Left lung (tissue), 10 donors: ENCODE measurements around the gene ITGA8. TPM values are rescaled to one million over a fixed set of nuclear protein-coding genes. Genes with fewer than 3 reads are reported as not detected.

ENCODE experiments used
- ATAC-seq: fragments of 200-7000 bp; cut with Tn5 transposase; one replicate; pipeline ENCODE4 v1.9.1; 2020; ENCODE audit warnings: moderate library complexity
- DNase-seq, 4 donors: peaks; one replicate each; pipeline ENCODE4 v3.0.0-alpha.2; 2013 to 2020
- H3K27ac ChIP-seq, 2 donors: fragments of 200-600 bp; sonication (generic) in 1 of 2; one replicate each; pipeline versions ENCODE4 v1.5.0 to v1.8.0; 2020 to 2021
- H3K27me3 ChIP-seq, 2 donors: fragments of 200-600 bp; sonication (generic) in 1 of 2; one replicate each; pipeline versions ENCODE4 v1.5.0 to v1.8.0; 2020 to 2021
- H3K36me3 ChIP-seq, 2 donors: fragments of 200-600 bp; sonication (generic) in 1 of 2; one replicate each; pipeline versions ENCODE4 v1.5.0 to v1.8.0; 2020 to 2021
- H3K4me1 ChIP-seq, 2 donors: fragments of 200-600 bp; one replicate each; pipeline ENCODE4 v1.8.0; 2021
- H3K4me3 ChIP-seq, 2 donors: fragments of 200-600 bp; sonication (generic) in 1 of 2; one replicate each; pipeline versions ENCODE4 v1.5.0 to v1.8.0; 2020 to 2021; ENCODE audit warnings: mild to moderate bottlenecking in 1 of 2
- H3K9me3 ChIP-seq, 2 donors: fragments of 200-600 bp; sonication (generic) in 1 of 2; one replicate each; pipeline versions ENCODE4 v1.5.0 to v1.8.0; 2020 to 2021
- CTCF ChIP-seq, 2 donors: fragments of 200-600 bp; sonication (generic) in 1 of 2; IDR thresholded peaks; one replicate each; pipeline versions ENCODE4 v1.5.0 to v1.8.0; 2021; ENCODE audit warnings: antibody characterized with exemption in 2 of 2
- intact Hi-C, 2 donors: fragments of 100-400 bp; cut with DNase I; formaldehyde crosslinking; loops; one replicate each; pipeline versions ENCODE4 v1.11.2 to v1.14.2; 2022
- polyA plus RNA-seq, 6 donors: library from polyadenylated mRNA; unstranded; fragments of 120-200 nt; gene quantifications; one replicate each; pipeline ENCODE4 v1.2.1, GENCODE V29; 2013; ENCODE audit not compliant: insufficient read length in 6 of 6
- total RNA-seq, 2 donors: library from RNA; stranded (reverse); fragmentation: NEBNext Ultra II Directional; extraction: Animal tissue kit (Norgen Biotek cat#: 25700); gene quantifications; one replicate each; pipeline ENCODE4 v1.2.1, GENCODE V29; 2021
- donor health status: DM: no; HTN: yes; CAD: no.
- donor health status: DM: no; HTN: no; CAD: no.

ITGA8 gene
- total and polyA plus RNA-seq, 8 donors: 23.7 to 83.3 (median 67.3) TPM

- Histone ChIP-seq H3K4me3 (no peak overlapping the region), H3K4me1 (no peaks in the 10 kb centered on the region), H3K36me3 (no peaks in the 10 kb centered on the region), H3K9me3 (no peaks in the 10 kb centered on the region), H3K27me3 (no peaks in the 10 kb centered on the region), H3K27ac (no peak overlapping the region)
- intact Hi-C loops: no loop called here
- DNase-seq (no peak), ATAC-seq (no peak)
- no peak for TF ChIP-seq CTCF (IDR thresholded peaks at IDR 0.05)
These were observed 234.7 kb downstream of the ITGA8 start for GRCh38 chr10:15485027-15485426.

- H3K4me3 ChIP-seq: no peak overlapping the region
- H3K36me3 ChIP-seq: no peaks in the 10 kb centered on the region
- H3K27ac ChIP-seq: no peak overlapping the region
- H3K9me3 ChIP-seq: no peaks in the 10 kb centered on the region
- intact Hi-C loops: no loop called here
- ATAC-seq (no peak), DNase-seq (no peak)
- no peaks in the 10 kb centered on the region for H3K27me3 ChIP-seq
- H3K4me1 ChIP-seq: no peaks in the 10 kb centered on the region
- no peak for TF ChIP-seq CTCF (IDR thresholded peaks at IDR 0.05)
These were observed 235.6 kb downstream of the ITGA8 start for GRCh38 chr10:15484128-15484527.

DNA sequence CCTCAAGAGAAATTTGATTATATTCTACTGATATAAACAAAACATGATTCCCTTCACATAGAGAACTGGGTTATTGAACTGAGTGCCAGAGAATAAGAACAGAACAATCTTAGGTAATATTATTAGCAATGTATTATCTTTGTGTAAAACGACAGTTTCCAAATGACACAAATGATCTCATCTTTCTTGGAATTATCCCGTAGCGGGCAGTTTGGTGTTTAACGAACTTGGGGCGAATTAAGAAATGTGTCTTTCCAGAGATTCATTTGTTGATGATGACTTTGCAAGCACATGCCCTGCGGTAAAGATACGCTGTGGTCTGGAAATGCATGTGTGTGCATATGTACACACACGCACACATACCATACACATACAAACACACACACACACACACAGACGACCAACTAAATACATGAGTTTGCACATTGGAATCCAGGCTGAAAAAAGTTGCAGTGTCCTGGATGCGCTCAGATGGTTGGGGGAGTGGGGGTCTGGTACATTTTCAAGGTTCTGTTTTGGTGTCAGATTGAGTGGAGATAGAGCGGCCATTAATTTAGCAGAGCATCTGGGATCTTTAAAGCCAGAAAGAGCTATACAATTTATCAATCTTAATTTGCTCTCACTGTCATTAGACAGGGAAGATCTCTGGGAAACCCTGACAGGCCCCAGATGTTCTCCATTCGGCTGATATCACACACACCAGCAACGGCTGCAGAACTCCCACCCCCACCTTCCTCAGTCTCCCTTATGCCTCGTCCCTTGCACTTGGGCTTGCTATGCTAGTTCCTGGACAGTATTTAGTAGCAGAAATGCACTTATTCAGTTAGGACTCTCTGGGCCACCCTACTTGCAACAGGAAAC lies 236.3 kb downstream of the ITGA8 start:
- no peak overlapping the region for H3K27ac ChIP-seq
- DNase-seq (no peak), ATAC-seq (no peak)
- H3K36me3 ChIP-seq: no peaks in the 10 kb centered on the region
- H3K4me1 ChIP-seq: no peaks in the 10 kb centered on the region
- H3K27me3 ChIP-seq: no peaks in the 10 kb centered on the region
- no peak for TF ChIP-seq CTCF (IDR thresholded peaks at IDR 0.05)
- H3K9me3 ChIP-seq: no peaks in the 10 kb centered on the region
- H3K4me3 ChIP-seq: no peak overlapping the region
- intact Hi-C loops: no loop called here

GRCh38 chr10:15482156-15482555 lies 237.6 kb downstream of the ITGA8 start:
- Histone ChIP-seq H3K27me3 (peaks cover 0 to 5% of the 10 kb centered on the region in 2 donors), H3K9me3 (no peaks in the 10 kb centered on the region), H3K27ac (no peak overlapping the region), H3K36me3 (no peaks in the 10 kb centered on the region), H3K4me3 (no peak overlapping the region), H3K4me1 (no peaks in the 10 kb centered on the region)
- TF ChIP-seq CTCF (IDR thresholded peaks at IDR 0.05): no peak
- DNase-seq (no peak), ATAC-seq (no peak)
- intact Hi-C loops: no loop called here

- no peaks in the 10 kb centered on the region for H3K9me3 ChIP-seq
- intact Hi-C loops: no loop called here
- DNase-seq (no peak), ATAC-seq (no peak)
- no peak overlapping the region for H3K27ac ChIP-seq
- H3K4me1 ChIP-seq: no peaks in the 10 kb centered on the region
- H3K4me3 ChIP-seq: no peak overlapping the region
- no peaks in the 10 kb centered on the region for H3K36me3 ChIP-seq
- peaks cover 0 to 8% of the 10 kb centered on the region in 2 donors for H3K27me3 ChIP-seq
- TF ChIP-seq CTCF (IDR thresholded peaks at IDR 0.05): no peak
These were observed 240.8 kb downstream of the ITGA8 start for GRCh38 chr10:15478950-15479349.
